HCT116 (cell line): ENCODE results near the gene TEDC1. TPM values are rescaled to one million over a fixed set of nuclear protein-coding genes. Genes with fewer than 3 reads are reported as not detected.
A peak's percentile ranks its signal among the peaks of the same experiment; 100 is the strongest.

ENCODE experiments used
- ATAC-seq: fragments of 200-7000 bp; cut with Tn5 transposase; 2 replicates; pipeline ENCODE4 v1.9.1; 2020; ENCODE audit warnings: mild to moderate bottlenecking, moderate library complexity
- BruUV-seq: library from RNA; stranded (reverse); fragments of 400-500 nt; replicated peaks from 2 replicates; lab custom pipeline; 2021; lab: Mats Ljungman, UMichigan
- CTCF ChIA-PET: fragments of 300-600 bp; sonication (Branson Sonifier 250); formaldehyde crosslinking; loops from one replicate; lab custom pipeline; 2021; ENCODE audit warnings: antibody characterized with exemption; lab: Charles Lee
- POLR2A ChIA-PET: fragments of 300-600, 350-600 bp; sonication (Branson Sonifier 250); formaldehyde crosslinking; loops from one replicate; lab custom pipeline; 2021; ENCODE audit warnings: antibody characterized with exemption; lab: Charles Lee
- RAD21 ChIA-PET, 2 experiments: fragments of 300-600 bp; sonication (Branson Sonifier 250); formaldehyde crosslinking; loops; one replicate each; lab custom pipeline; 2023; ENCODE audit warnings: low total read pairs in 2 of 2; ENCODE audit not compliant: uncharacterized antibody in 2 of 2, unreplicated experiment in 2 of 2, low non-redundant PET in 1 of 2; lab: Charles Lee
- DNase-seq: peaks from one replicate; pipeline ENCODE4 v3.0.0-alpha.2; 2010; ENCODE audit warnings: low read depth, low spot score
- H2AFZ ChIP-seq: fragments of 200-600 bp; shearing (Covaris generic), sonication (generic); 2 replicates; pipeline ENCODE4 v1.6.1; 2017; ENCODE audit warnings: low read depth, mixed run types, mixed read lengths, antibody characterized with exemption, low read length; ENCODE audit not compliant: poor library complexity, severe bottlenecking
- H3K27ac ChIP-seq: 2 replicates; pipeline ENCODE4 v1.5.1; 2012; ENCODE audit warnings: low read depth, low read length
- H3K27me3 ChIP-seq: fragments of 200-600 bp; sonication (generic); 2 replicates; pipeline ENCODE4 v1.6.1; 2016; ENCODE audit warnings: mixed run types, low read length, mixed read lengths; ENCODE audit not compliant: insufficient read depth
- H3K36me3 ChIP-seq, 2 experiments: fragments of 200-500 bp in 1 of 2; fragments of 200-600 bp in 1 of 2; sonication (Bioruptor generic) in 1 of 2; sonication (generic) in 1 of 2; 2 replicates each; pipeline versions ENCODE4 v1.5.1 to v1.6.1; 2014 to 2016; ENCODE audit warnings: low read length in 2 of 2, inconsistent platforms in 1 of 2, mixed read lengths in 1 of 2, mixed run types in 1 of 2; ENCODE audit not compliant: insufficient read depth in 2 of 2, control insufficient read depth in 1 of 2
- H3K4me1 ChIP-seq, 2 experiments: fragments of 200-600 bp in 1 of 2; sonication (generic) in 1 of 2; 2 replicates each; pipeline versions ENCODE4 v1.5.1 to v1.6.1; 2012 to 2017; ENCODE audit warnings: low read length in 2 of 2, inconsistent platforms in 1 of 2, mild to moderate bottlenecking in 1 of 2, mixed read lengths in 1 of 2, mixed run types in 1 of 2, moderate library complexity in 1 of 2; ENCODE audit not compliant: insufficient read depth in 2 of 2, control insufficient read depth in 1 of 2
- H3K4me2 ChIP-seq: fragments of 200-600 bp; sonication (generic); 2 replicates; pipeline ENCODE4 v1.6.1; 2017; ENCODE audit warnings: mixed run types, low read length, mixed read lengths
- H3K4me3 ChIP-seq, 2 experiments: fragments of 200-600 bp in 1 of 2; sonication (generic) in 1 of 2; replicated peaks in 1 of 2; 2 replicates each; pipeline ENCODE4 v1.5.1; 2011 to 2016; ENCODE audit warnings: low read length in 2 of 2, control low read depth in 1 of 2, low read depth in 1 of 2, mild to moderate bottlenecking in 1 of 2, mixed read lengths in 1 of 2, mixed run types in 1 of 2
- H3K79me2 ChIP-seq: fragments of 200-600 bp; sonication (generic); 2 replicates; pipeline ENCODE4 v1.6.1; 2017; ENCODE audit warnings: mild to moderate bottlenecking, mixed run types, low read length, moderate library complexity, mixed read lengths; ENCODE audit not compliant: insufficient read depth
- H3K9ac ChIP-seq: fragments of 200-600 bp; sonication (generic); 2 replicates; pipeline ENCODE4 v1.6.1; 2016; ENCODE audit warnings: low read length, mixed read lengths
- H3K9me2 ChIP-seq: fragments of 200-600 bp; sonication (generic), shearing (Covaris generic); 2 replicates; pipeline ENCODE4 v1.6.1; 2017; ENCODE audit warnings: mixed run types, mild to moderate bottlenecking, moderate library complexity; ENCODE audit not compliant: insufficient read depth
- H3K9me3 ChIP-seq, 2 experiments: fragments of 200-500 bp in 1 of 2; fragments of 200-600 bp in 1 of 2; sonication (Bioruptor generic) in 1 of 2; sonication (generic) in 1 of 2; 2 replicates each; pipeline ENCODE4 v1.6.1; 2014 to 2017; ENCODE audit warnings: low read length in 2 of 2, mixed read lengths in 2 of 2, inconsistent platforms in 1 of 2, low read depth in 1 of 2, mild to moderate bottlenecking in 1 of 2, mixed run types in 1 of 2, moderate library complexity in 1 of 2; ENCODE audit not compliant: control insufficient read depth in 1 of 2, insufficient read depth in 1 of 2
- H4K20me1 ChIP-seq: fragments of 200-600 bp; sonication (generic), shearing (Covaris generic); 2 replicates; pipeline ENCODE4 v1.6.1; 2017; ENCODE audit warnings: mixed run types, mild to moderate bottlenecking, moderate library complexity; ENCODE audit not compliant: insufficient read depth
- CEBPB ChIP-seq: IDR thresholded peaks from 2 replicates; pipeline ENCODE4 v1.6.1; 2012; ENCODE audit warnings: low read depth
- CTCF ChIP-seq, 3 experiments: fragments of 200-600 bp in 1 of 3; sonication (generic) in 1 of 3; IDR thresholded peaks in 2 of 3; conservative IDR thresholded peaks in 1 of 3; 2 replicates each; pipeline ENCODE4 v1.5.1; 2012 to 2017; ENCODE audit warnings: low read depth in 2 of 3, low read length in 2 of 3, antibody characterized with exemption in 1 of 3, borderline replicate concordance in 1 of 3, control low read depth in 1 of 3, mild to moderate bottlenecking in 1 of 3, mixed read lengths in 1 of 3, mixed run types in 1 of 3, moderate library complexity in 1 of 3; ENCODE audit not compliant: insufficient read depth in 1 of 3
- EZH2 ChIP-seq: fragments of 200-600 bp; sonication (generic); IDR thresholded peaks from 2 replicates; pipeline ENCODE4 v1.6.1; 2017; ENCODE audit warnings: antibody characterized with exemption, mixed run types
- FOSL1 ChIP-seq: IDR thresholded peaks from 2 replicates; pipeline ENCODE4 v1.6.1; 2012; ENCODE audit warnings: low read depth
- JUND ChIP-seq: IDR thresholded peaks from 2 replicates; pipeline ENCODE4 v1.6.1; 2012
- POLR2A ChIP-seq: IDR thresholded peaks from 2 replicates; pipeline ENCODE4 v1.7.0; 2011; ENCODE audit warnings: borderline replicate concordance; ENCODE audit not compliant: insufficient read depth, insufficient read length; ENCODE audit errors: extremely low read depth
- POLR2AphosphoS5 ChIP-seq: IDR thresholded peaks from 2 replicates; pipeline ENCODE4 v1.6.1; 2011; ENCODE audit warnings: mild to moderate bottlenecking, low read depth, low read length, moderate library complexity
- TCF7L2 ChIP-seq: IDR thresholded peaks from 2 replicates; pipeline ENCODE4 v1.7.0; 2011; ENCODE audit warnings: borderline replicate concordance, inconsistent platforms; ENCODE audit not compliant: insufficient read depth, insufficient read length; ENCODE audit errors: extremely low read depth
- ZBTB33 ChIP-seq: IDR thresholded peaks from 2 replicates; pipeline ENCODE4 v1.6.1; 2011; ENCODE audit warnings: mild to moderate bottlenecking, low read length, moderate library complexity; ENCODE audit not compliant: insufficient replicate concordance; ENCODE audit errors: extremely low read depth
- ZFX ChIP-seq: fragments of 450-650 bp; IDR thresholded peaks from 2 replicates; pipeline ENCODE4 v1.6.1; 2017
- intact Hi-C: fragments of 100-400 bp; cut with micrococcal nuclease; formaldehyde crosslinking; loops from 2 replicates; pipeline ENCODE4 v1.10.0; 2022
- total RNA-seq: library from RNA; stranded (reverse); gene quantifications from one replicate; pipeline ENCODE4 v1.2.1, GENCODE V29; 2021; ENCODE audit not compliant: unreplicated experiment

The TEDC1 gene
- total RNA-seq, 1 experiment from 2014 or later = 40.4 TPM

- ChIA-PET CTCF (interaction anchor here (0.5 to 2.5 kb wide), 10 partner anchors 8 to 120 kb away, joined by 3 to 77 read pairs (median 4); no protein-coding TSS in a partner anchor), POLR2A (interaction anchor here (1.3 to 3.1 kb wide), 3 partner anchors 8 to 118 kb away, joined by 3 to 29 read pairs (median 10); no protein-coding TSS in a partner anchor)
- peak overlapping the region; percentile 99 for H3K4me2 ChIP-seq
Measured at GRCh38 chr14:105488781-105489541, 2.1 kb upstream of the TEDC1 start.

GRCh38 chr14:105489542-105490266 lies 1.3 kb upstream of the TEDC1 start:
- Histone ChIP-seq H3K79me2 (peaks cover 18% of the 10 kb centered on the region), H4K20me1 (no peaks in the 10 kb centered on the region; the same call in 1 of the 2 replicates), H3K9me3 (no peaks in the 10 kb centered on the region), H2AFZ (no peak overlapping the region), H3K4me1 (peaks cover 20 to 55% of the 10 kb centered on the region in 2 experiments), H3K27me3 (no peaks in the 10 kb centered on the region), H3K4me3 (peak overlapping the region; percentile 65 to 87), H3K9ac (peak overlapping the region; percentile 97), H3K27ac (peak overlapping the region; percentile 100), H3K36me3 (0 out of 4 replicates have a peak, but pooled peaks cover 0 to 3% of the 10 kb centered on the region in 2 experiments), H3K4me2 (peak overlapping the region; percentile 99), H3K9me2 (no peaks in the 10 kb centered on the region)
- RAD21 ChIA-PET = interaction anchor here (0.6 to 1.9 kb wide), 8 partner anchors 9 to 119 kb away, joined by 3 to 16 read pairs (median 4); no protein-coding TSS in a partner anchor
- TF ChIP-seq ZBTB33 = no peak
- TF ChIP-seq TCF7L2 = peak; percentile 81
- no peak for TF ChIP-seq EZH2
- peak; percentile 19; the same call in 1 of the 2 replicates for TF ChIP-seq ZFX
- TF ChIP-seq JUND = no peak
- peak in 2 of 3 experiments; percentile 60 to 69; a peak in 4 of 6 replicates for TF ChIP-seq CTCF (IDR thresholded peaks at IDR 0.05 in 2 of 3, conservative IDR thresholded peaks at IDR 0.05 in 1 of 3; ENCODE audit: borderline replicate concordance in 1 of 3, insufficient read depth in 1 of 3, low read depth in 2 of 3, low read length in 2 of 3)
- peak; percentile 60; the same call in 1 of the 2 replicates for TF ChIP-seq POLR2AphosphoS5
- peak; percentile 36 for TF ChIP-seq POLR2A
- intact Hi-C loops = loop anchor here (1.0 to 5.0 kb wide), 3 partner anchors 8 to 119 kb away; partner anchors contain the start of gene TMEM121
- ATAC-seq (peak; percentile 16), DNase-seq (peak; percentile 85)
- POLR2A ChIA-PET = interaction anchor here (0.6 to 3.1 kb wide), 5 partner anchors 8 to 385 kb away, joined by 3 to 29 read pairs (median 3); no protein-coding TSS in a partner anchor
- CTCF ChIA-PET = interaction anchor here (0.7 to 2.5 kb wide), 12 partner anchors 8 to 121 kb away, joined by 3 to 77 read pairs (median 4); no protein-coding TSS in a partner anchor
- TSS peak; percentile 69 for BruUV-seq

More at GRCh38 chr14:105488781-105489541, 2.1 kb upstream of the TEDC1 start:
- no peak for ATAC-seq
- Histone ChIP-seq H3K9me2 (no peaks in the 10 kb centered on the region), H3K79me2 (peaks cover 18% of the 10 kb centered on the region), H3K9ac (peak overlapping the region; percentile 97), H4K20me1 (no peaks in the 10 kb centered on the region; the same call in 1 of the 2 replicates), H3K36me3 (0 out of 4 replicates have a peak, but pooled peaks cover 0 to 3% of the 10 kb centered on the region in 2 experiments), H3K4me3 (peak overlapping the region; percentile 65 to 87), H3K9me3 (no peaks in the 10 kb centered on the region), H3K27me3 (no peaks in the 10 kb centered on the region), H3K4me1 (peaks cover 20 to 62% of the 10 kb centered on the region in 2 experiments), H3K27ac (peak overlapping the region; percentile 100), H2AFZ (no peak overlapping the region)
- RAD21 ChIA-PET = interaction anchor here (0.8 to 1.9 kb wide), 6 partner anchors 8 to 118 kb away, joined by 3 to 16 read pairs (median 6); no protein-coding TSS in a partner anchor
- no TSS peak for BruUV-seq
- intact Hi-C loops = loop anchor here (1.0 kb wide), 2 partner anchors 8 to 119 kb away; no protein-coding TSS in a partner anchor
- no peak for DNase-seq
- TF ChIP-seq CEBPB = no peak
- no peak for TF ChIP-seq EZH2
- TF ChIP-seq FOSL1 = no peak
